ENCODE data around the gene WBP11.
"Not testable (repeated sequence)": the region's sequence is repeated elsewhere in the genome, so short reads cannot be mapped to it uniquely, and the experiment has no call there.

Gene WBP11

DNA sequence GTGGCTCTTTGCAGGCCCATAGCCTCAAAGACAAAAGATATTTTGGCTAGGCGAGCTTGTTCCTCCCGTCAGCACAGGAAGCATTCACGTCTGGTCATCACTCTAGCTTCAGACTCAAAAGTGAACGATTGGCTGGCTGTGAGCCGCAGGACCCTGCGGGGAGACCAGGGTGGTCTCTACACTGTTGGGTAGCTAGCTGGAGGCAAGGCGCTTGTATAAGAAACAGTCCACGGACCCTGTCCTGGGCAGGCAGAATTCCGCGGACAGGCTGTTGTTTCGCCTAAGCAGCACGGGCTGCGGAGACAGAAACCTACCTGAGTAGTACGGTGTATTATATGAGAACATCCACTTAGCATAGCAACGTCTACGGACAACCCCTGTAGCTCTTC is 29.6 kb downstream of the WBP11 start:
- no peak for DNase-seq (ENCODE audit: low read depth in 1 of 2, low spot score in 1 of 2)

DNA sequence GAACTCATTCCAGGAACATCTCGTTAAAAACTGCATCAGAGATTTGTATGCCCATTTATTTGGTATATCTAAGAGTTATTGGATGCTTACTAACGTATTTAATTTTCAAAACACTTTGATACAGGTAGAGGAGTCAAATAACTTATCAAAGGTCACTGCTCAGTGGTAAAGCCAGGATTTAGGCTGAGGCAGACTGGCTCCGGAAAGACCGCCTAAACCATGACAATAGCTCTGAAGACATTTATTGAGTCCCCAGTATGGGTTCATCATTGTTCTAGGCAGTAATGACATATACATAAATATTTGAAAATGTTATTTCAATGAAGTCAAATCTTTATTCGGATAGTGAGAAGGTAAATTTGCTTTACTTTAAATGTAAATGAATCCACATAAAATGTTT is 30.3 kb downstream of the WBP11 start:
- no peak for DNase-seq (ENCODE audit: low read depth in 1 of 2, low spot score in 1 of 2)

DNA sequence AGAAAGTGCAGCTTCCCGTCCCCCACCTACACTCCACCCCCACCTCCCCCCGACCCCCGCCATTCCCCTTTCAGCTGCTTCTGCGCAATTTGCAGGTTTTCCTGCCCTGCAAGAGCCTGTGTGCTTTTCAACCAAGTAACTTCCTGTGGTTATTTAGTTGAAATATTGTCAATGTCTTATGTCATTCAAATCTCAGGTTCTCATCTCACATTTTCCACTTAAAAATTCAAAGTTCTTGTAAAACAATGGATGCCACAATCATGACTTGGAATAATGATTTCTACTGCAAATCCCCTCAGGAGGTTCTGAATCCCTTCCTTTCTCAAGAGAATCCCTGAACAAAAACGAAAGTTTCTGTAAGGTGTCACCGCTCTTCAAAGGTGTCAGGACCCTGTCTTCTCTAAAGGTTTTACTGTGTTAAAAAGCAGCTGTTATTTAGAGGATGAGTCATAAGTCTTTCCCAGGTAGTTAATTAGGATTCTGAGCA is 31.6 kb downstream of the WBP11 start:
- no peak for DNase-seq (ENCODE audit: low read depth in 1 of 2, low spot score in 1 of 2)

DNA sequence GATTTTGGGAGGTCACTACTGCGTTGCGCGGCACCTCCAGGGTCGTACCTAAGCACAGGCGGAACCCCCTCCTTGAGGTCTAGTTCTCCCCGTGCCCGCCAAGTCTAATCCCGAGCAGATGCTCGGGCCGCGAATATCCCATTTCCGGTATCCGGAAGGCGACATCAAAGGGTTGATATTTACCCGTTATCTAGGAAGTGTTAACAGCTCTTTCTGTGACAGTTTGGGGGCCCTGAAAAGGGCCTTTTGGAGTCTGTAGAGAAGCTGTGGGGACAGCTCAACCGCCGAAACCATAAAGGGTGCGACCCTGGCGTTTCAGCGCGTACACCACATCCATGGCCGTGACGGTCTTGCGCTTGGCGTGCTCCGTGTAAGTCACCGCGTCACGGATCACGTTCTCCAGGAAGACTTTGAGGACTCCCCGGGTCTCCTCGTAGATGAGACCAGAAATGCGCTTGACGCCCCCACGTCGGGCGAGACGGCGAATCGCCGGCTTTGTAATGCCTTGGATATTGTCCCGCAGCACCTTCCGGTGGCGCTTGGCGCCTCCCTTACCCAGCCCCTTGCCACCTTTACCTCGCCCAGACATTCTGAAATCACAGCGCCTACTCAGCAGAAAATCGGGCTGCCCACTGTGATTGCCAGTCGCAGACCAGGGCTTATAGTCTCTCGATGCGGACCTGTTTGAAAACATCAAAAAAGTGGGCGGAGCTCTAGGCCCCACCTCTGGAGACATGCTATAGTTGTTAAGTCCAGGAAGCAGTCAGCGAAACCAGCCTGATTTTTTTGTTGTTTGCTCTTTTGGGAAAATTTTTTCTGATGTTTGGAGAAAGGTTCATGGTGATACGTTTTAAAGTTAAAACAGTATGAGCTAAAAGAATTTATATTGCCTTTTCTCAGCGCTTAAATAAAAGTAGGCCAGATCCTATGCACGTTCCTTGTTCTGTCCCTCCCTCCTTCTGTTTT is 32.5 kb downstream of the WBP11 start:
- peak; percentile 77 to 87 for DNase-seq (ENCODE audit: low read depth in 1 of 2, low spot score in 1 of 2)

DNA sequence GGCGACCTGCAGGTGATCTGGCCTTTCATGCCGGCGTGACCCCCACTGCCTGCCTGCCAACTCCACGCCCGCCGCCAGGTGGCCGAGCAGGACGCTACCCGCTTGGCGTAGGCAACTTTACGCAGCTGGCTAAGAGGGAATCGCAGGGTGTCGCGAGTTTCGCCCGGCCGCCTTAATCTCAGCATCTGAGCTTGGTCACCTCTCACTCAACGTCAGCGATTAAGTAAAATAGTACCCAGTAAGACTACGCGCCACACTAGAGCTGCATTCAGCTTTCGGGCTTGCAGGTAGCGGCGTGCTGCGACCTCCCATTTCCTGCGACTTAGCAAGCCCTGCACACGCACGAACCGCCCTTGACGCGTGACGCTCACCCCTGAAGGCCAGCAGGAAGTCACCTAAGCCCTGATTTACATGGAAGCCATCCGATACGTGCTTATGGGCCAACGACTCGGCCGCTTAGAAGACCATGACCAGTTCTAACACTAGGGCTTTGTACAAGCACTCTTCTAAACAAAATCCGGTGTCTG is 33.2 kb downstream of the WBP11 start:
- peak; percentile 75 to 83 for DNase-seq (ENCODE audit: low read depth in 1 of 2, low spot score in 1 of 2)

DNA sequence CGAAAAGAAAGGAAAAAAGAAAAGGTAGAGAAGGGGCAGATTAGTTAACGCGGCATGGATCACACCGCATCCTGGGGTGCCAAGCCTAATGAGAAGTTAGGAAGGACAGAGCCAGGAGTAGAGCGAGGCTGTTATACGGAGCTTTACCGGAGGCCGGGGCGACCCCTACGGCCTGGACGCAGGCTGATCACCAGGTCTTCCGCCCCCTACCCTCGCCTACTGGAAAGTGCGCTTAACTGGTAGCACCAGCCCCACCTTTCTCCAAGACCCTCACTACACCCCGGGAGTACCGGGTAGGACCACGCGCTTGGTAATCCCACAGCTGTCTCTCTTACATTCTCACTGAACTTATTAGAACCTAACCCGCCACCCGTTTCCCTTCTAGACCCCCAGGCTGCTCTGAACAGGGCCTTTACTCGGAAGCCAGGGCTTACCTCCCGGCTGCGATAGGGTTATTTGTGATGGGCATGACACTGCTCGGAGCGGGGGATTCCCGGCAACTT is 33.8 kb downstream of the WBP11 start:
- peak in 1 of 2 donors; percentile 14 for DNase-seq (ENCODE audit: low read depth in 1 of 2, low spot score in 1 of 2)

DNA sequence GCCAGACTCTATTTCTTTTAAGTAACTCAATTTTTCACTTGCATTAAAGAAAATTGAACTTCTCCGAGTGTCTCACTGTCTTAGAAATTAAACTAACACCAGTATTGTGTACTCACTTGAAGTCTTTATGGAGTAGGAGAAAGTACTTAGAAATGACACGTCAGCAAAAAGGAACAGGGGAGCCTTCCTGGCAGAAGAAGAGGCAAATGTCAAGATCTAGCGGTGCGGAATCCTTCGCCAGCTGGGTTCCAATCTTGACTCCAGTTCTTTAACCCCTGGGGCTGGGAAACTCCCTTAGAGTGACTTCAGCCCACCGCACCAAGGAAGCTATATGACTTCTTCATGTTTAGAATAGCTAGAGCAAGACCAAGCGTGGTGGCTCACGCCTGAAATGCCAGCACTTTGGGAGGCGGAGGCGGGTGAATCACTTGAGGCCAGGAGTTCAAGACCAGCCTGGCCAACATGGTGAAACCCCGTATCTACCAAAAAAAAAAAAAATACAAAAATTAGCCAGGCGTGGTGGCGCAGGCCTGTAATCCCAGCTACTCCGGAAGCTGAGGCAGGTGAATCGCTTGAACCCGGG is 34.4 kb downstream of the WBP11 start:
- no peak for DNase-seq (ENCODE audit: low read depth in 1 of 2, low spot score in 1 of 2)

DNA sequence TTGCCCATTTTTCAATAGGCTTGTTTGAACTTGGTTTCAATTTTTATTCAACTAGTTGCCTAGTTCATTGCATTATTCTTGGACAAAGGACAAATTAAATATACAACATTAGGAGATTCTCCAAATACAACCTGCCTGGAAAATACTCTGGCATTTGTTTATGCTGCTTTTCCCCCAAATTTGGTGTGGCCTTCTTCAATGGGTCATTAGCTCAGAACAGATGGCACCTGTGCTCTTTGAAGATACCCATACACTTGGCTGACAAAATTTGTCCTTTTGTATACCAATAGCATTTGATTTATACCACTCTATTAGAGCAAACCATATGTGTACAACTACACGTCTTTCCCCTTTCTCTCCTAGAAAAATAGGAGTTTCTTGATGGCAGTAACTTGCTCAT is 35.7 kb downstream of the WBP11 start:
- no peak for DNase-seq (ENCODE audit: low read depth in 1 of 2, low spot score in 1 of 2)

DNA sequence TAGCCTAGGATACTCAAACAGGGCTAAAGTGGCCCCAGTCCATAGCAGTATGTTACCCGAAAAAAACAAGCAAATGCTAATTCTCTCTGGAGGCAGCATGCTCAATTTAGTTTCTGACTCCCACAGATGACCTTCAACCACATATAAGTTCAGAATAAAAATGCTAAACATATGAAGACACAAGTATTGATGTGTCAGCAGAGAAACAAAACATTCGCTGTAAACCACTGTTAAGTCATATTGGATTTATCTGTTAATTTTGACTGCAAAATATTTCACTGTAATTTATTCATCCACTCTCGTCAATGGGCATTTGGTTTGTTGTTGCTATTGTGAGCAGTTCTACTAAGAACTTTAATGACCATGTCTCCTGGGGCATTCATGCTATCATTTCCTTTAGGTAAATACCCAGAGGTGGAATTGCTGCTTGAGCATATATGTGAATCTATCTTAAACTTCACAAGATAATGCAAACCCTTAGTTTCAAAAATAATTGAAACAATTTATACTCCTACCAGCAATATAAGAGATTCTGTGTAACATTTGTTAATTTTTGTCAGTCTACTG is 36.5 kb downstream of the WBP11 start:
- DNase-seq (ENCODE audit: low read depth in 1 of 2, low spot score in 1 of 2) = no peak

DNA sequence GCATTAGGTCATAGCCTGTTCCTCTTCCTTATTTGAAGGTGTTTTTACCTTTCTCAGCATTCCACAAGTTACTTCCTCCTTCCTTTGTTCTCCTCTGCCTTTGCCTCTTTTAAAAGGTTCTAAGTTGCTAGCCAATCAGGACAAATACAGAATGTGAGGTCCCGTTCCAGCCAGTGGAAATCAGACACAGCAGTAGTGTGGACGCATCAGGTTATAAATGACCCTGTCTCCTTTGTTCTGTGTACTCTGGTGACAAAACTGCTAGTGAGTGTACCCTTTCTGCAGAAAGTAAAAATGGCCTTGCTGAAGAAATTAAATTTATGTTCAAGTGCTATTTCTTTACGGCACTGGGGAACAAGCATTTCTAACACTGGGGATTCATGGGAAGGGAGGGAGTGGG is 37.3 kb downstream of the WBP11 start:
- not testable (repeated sequence) for DNase-seq (ENCODE audit: low read depth in 1 of 2, low spot score in 1 of 2)

DNA sequence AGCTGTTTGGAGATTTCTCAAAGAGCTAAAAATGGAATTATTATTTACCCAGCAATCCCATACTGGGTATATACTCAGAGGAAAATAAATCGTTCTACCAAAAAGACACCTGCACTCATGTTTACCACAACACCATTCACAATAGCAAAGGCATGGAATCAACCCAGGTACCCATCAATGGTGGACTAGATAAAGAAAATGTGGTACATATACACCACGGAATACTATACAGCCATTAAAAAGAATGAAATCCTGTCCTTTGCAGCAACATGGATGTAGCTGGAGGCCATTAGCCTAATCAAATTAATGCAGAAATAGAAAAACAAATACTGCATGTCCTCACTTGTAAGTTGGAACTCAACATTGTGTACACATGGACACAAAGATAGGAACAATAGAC is 37.9 kb downstream of the WBP11 start:
- no peak for DNase-seq (ENCODE audit: low read depth in 1 of 2, low spot score in 1 of 2)

DNA sequence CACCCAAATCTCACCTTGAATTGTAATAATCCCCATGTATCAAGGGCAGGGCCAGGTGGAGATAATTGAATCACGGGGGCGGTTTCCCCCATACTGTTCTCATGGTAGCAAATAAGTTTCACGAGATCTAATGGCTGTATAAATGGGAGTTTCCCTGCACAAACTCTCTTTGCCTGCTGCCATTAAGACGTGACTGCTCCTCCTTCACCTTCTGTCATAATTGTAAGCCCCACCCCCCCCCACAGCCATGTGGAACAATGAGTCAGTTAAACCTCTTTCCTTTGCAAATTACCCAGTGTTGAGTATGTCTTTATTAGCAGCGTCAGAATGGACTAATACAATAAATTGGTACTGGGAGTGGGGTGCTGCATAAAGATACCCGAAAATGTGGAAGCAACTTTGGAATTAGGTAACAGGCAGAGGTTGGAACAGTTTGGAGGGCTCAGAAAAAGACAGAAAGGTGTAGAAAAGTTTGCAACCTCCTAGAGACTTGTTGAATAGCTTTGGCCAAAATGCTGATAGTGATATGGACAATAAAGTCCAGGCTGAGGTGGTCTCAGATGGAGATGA is 43.5 kb downstream of the WBP11 start:
- DNase-seq (ENCODE audit: low read depth in 1 of 2, low spot score in 1 of 2) = not testable (repeated sequence)

DNA sequence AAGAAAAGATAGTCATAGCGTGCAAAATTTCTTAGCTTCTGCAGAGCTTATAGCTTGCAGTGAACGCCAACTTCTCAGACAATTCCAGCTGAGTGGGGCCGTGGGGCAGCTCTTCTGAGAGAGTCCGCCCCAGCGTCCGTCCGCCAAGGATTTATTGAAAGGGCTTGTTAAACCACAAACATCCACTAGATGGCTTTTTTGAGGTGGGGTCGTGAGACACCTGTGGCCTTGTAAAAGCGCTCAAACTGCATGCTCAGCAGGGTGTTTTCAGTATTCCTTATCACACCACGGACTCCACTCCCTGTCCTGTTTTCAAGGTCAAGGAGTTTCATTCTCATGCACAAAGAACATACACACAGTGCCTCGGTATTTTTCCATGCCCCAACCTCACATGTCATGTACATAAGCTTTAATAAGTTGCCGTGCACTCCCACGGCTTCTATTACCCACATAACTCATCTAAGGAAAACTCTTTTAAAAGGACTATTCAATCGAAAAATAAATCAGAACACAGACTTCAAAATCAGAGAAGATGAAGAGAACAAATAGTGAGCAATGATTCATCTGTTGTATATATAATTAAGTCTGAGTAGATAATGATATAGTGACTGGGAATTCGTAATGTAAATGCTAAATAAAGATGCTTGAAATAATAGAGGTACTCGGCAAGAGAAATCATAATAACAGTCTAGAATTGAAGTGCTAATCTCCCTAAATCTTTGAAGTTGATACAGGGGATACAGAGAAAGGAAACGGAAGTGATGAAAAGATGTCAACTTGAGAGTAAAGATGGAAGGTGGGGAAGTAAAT is 46.7 kb downstream of the WBP11 start:
- DNase-seq (ENCODE audit: low read depth in 1 of 2, low spot score in 1 of 2) = no peak

DNA sequence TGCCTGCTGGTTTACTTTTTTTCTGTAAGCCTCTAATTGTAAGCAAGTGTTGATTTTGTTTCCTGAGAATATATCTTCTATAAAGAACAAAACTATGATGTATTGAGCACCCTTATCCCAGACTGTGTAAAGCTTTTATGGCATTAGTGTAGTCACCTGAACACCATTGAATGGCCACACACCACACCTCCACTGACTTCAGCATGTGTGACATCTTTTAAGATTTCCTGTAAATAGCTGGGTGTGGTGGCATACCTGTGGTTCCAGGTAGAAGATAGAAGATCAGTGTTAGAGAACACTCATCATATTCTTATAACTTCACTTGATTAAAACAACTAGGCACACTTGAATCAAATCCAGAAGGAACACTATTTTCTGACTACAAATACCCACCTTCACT is 51.3 kb downstream of the WBP11 start:
- no peak for DNase-seq (ENCODE audit: low read depth in 1 of 2, low spot score in 1 of 2)

DNA sequence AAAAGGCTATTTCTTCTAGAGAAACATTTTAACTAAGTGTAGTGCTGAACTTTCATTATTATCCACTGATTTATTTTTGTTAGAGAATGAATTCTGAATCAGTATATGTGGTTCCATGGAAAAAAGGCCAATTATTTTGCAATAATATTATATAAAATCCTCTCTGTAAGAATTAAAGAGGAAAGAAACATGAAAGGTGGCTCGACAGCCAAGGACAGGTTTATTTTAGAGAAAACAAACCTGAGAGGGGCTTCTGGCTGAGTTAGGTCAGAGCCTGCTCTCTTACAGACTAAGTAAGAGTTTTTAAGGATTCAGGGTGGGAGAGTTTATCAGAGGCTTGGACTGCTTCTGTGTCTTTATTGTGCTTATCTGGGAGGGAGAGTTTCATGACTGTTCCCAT is 60.2 kb downstream of the WBP11 start:
- DNase-seq (ENCODE audit: low read depth in 1 of 2, low spot score in 1 of 2) = no peak

DNA sequence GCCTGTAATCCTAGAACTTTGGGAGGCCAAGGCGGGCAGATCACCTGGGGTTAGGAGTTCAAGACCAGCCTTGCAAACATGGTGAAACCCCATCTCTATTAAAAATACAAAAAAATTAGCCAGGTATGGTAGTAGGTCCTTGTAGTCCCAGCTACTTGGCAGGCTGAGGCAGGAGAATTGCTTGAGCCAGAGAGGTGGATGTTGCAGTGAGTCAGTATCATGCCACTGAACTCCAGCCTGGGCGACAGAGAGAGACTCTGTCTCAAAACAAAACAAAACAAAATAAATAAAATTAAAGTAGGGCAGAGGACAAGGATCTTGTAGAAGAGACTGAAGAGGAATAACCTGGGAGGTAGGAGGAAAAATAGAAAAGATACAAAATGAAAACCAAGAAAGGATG is 61.3 kb downstream of the WBP11 start:
- no peak for DNase-seq (ENCODE audit: low read depth in 1 of 2, low spot score in 1 of 2)

DNA sequence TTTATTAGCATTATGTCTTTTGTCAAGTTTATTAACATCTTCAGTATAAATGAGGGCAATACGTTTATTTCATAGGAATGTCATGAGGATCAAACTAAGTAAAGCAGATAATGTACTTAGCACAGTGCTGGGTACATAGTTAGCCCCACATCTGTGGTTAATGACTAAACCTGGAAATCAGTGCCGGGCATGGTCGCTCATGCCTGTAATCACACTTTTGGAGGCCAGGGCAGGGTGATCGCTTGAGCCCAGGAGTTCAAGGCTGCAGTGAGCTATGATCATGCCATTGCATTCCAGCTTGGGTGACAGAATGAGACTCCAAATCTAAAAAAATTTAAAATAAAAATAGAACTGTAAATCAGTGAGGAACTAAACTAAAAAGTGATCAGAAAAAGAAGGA is 62.1 kb downstream of the WBP11 start:
- DNase-seq (ENCODE audit: low read depth in 1 of 2, low spot score in 1 of 2) = no peak

DNA sequence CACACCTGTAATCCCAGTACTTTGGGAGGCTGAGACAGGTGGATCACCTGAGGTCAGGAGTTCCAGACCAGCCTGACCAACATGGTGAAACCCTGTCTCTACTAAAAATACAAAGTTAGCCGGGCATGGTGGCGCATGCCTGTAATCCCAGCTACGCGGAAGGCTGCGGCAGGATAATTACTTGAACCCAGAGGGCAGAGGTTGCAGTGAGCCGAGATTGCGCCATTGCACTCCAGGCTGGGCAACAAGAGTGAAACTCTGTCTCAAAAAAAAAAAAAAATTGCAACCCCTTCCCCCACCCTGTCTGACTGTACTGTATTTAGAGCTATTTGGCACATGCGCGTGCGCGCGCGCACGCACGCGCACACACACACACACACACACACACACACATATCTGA is 66.8 kb downstream of the WBP11 start:
- not testable (repeated sequence) for DNase-seq (ENCODE audit: low read depth in 1 of 2, low spot score in 1 of 2)

Measured in stimulated activated CD4-positive, alpha-beta T cell treated with anti-CD3 and anti-CD28 coated beads, Interleukin-15, amount 100 ng/mL, for 1 hour (primary cell).